Endodermal cell (in vitro differentiated cells): ENCODE results near the gene VENTX. TPM values are rescaled to one million over a fixed set of nuclear protein-coding genes. Genes with fewer than 3 reads are reported as not detected.

ENCODE experiments used
- DNase-seq: peaks from one replicate; pipeline ENCODE4 v3.0.0-alpha.2; 2017
- H3K27ac ChIP-seq: 2 replicates; pipeline ENCODE4 v1.5.1; 2013; ENCODE audit warnings: mild to moderate bottlenecking, low read depth, low read length, moderate library complexity
- H3K27me3 ChIP-seq: 2 replicates; pipeline ENCODE4 v1.6.1; 2013; ENCODE audit warnings: mild to moderate bottlenecking, low read length, moderate library complexity; ENCODE audit not compliant: insufficient read depth, control insufficient read depth, poor library complexity, severe bottlenecking
- H3K36me3 ChIP-seq: 2 replicates; pipeline ENCODE4 v1.7.0; 2013; ENCODE audit warnings: mild to moderate bottlenecking, low read length, moderate library complexity; ENCODE audit not compliant: control insufficient read depth, insufficient read depth
- H3K4me1 ChIP-seq: one replicate; pipeline ENCODE4 v1.7.0; 2013; ENCODE audit warnings: low read length; ENCODE audit not compliant: control insufficient read depth, insufficient read depth
- H3K4me3 ChIP-seq: 2 replicates; pipeline ENCODE4 v1.5.1; 2013; ENCODE audit warnings: mild to moderate bottlenecking, low read length, moderate library complexity
- H3K9ac ChIP-seq: 2 replicates; pipeline ENCODE4 v1.6.1; 2013; ENCODE audit warnings: mild to moderate bottlenecking, low read length, moderate library complexity; ENCODE audit not compliant: poor library complexity, severe bottlenecking; ENCODE audit errors: extremely low read depth
- H3K9me3 ChIP-seq: 2 replicates; pipeline ENCODE4 v1.6.1; 2013; ENCODE audit warnings: mild to moderate bottlenecking, low read length, moderate library complexity; ENCODE audit not compliant: control insufficient read depth
- H3K27ac Mint-ChIP-seq: 2 replicates; pipeline ENCODE4 v1.8.0; 2020; ENCODE audit warnings: mixed read lengths
- H3K27me3 Mint-ChIP-seq: 2 replicates; pipeline ENCODE4 v1.8.0; 2021; ENCODE audit warnings: mild to moderate bottlenecking, mixed read lengths; ENCODE audit not compliant: insufficient read depth
- H3K36me3 Mint-ChIP-seq: 2 replicates; pipeline ENCODE4 v1.8.0; 2020; ENCODE audit warnings: low read depth, mixed read lengths
- H3K4me1 Mint-ChIP-seq: 2 replicates; pipeline ENCODE4 v1.8.0; 2020; ENCODE audit warnings: mixed read lengths
- H3K4me3 Mint-ChIP-seq: 2 replicates; pipeline ENCODE4 v1.8.0; 2020; ENCODE audit warnings: mild to moderate bottlenecking, moderate library complexity, mixed read lengths
- H3K9me3 Mint-ChIP-seq: 2 replicates; pipeline ENCODE4 v1.8.0; 2020; ENCODE audit warnings: mild to moderate bottlenecking, mixed read lengths
- CTCF ChIP-seq: fragments of 200-600 bp; sonication (generic); conservative IDR thresholded peaks from 2 replicates; pipeline ENCODE4 v1.5.0; 2021; ENCODE audit warnings: antibody characterized with exemption, mild to moderate bottlenecking
- WGBS, 2 experiments: methylation state at CpG; one replicate each; pipeline versions ENCODE4 v1.1.5 to v1.1.7; 2013; ENCODE audit warnings: missing lambda C conversion rate in 2 of 2, mixed read lengths in 1 of 2; ENCODE audit not compliant: insufficient coverage in 1 of 2, insufficient read length in 1 of 2; 5-methylcytosine and 5-hydroxymethylcytosine counted together
- total RNA-seq, 2 donors: library from RNA; stranded (reverse); fragmentation: NEBNext Ultra II Directional in 1 of 2; extraction: Animal tissue kit (Norgen Biotek cat#: 25700) in 1 of 2; gene quantifications; 2 replicates in 1 of 2; 3 replicates in 1 of 2; pipeline ENCODE4 v1.2.1, GENCODE V29; 2021

The VENTX gene
- total RNA-seq, 2 donors from 2014 or later, result 5.5 to 14.2 TPM

GRCh38 chr10:133260895-133261725 is 23.5 kb downstream of the VENTX start:
- peak; percentile 65 for DNase-seq
- Mint-ChIP-seq H3K4me3 (peak overlapping the region; percentile 56), H3K4me1 (peaks cover 7% of the 10 kb centered on the region), H3K27me3 (peaks cover 42% of the 10 kb centered on the region), H3K36me3 (no peaks in the 10 kb centered on the region), H3K9me3 (no peaks in the 10 kb centered on the region), H3K27ac (no peak overlapping the region)
- Histone ChIP-seq H3K4me1 (peaks cover 3% of the 10 kb centered on the region), H3K36me3 (no peaks in the 10 kb centered on the region), H3K27ac (no peak overlapping the region), H3K4me3 (peak overlapping the region; percentile 75), H3K9me3 (no peaks in the 10 kb centered on the region), H3K27me3 (peaks cover 16% of the 10 kb centered on the region), H3K9ac (peak overlapping the region; percentile 11)
- no peak for TF ChIP-seq CTCF
- WGBS, 2 experiments, result 45 to 51% methylated on average over 16 to 47 of the region's 50 CpGs

- Histone ChIP-seq H3K27ac (no peak overlapping the region), H3K36me3 (no peaks in the 10 kb centered on the region), H3K9me3 (no peaks in the 10 kb centered on the region), H3K9ac (peak overlapping the region; percentile 11), H3K4me3 (peak overlapping the region; percentile 75), H3K27me3 (peaks cover 16% of the 10 kb centered on the region), H3K4me1 (peaks cover 3% of the 10 kb centered on the region)
- Mint-ChIP-seq H3K4me1 (peaks cover 7% of the 10 kb centered on the region), H3K27me3 (peaks cover 42% of the 10 kb centered on the region), H3K4me3 (peak overlapping the region; percentile 56), H3K9me3 (no peaks in the 10 kb centered on the region), H3K27ac (no peak overlapping the region), H3K36me3 (no peaks in the 10 kb centered on the region)
- TF ChIP-seq CTCF, result no peak
- DNase-seq, result peak; percentile 88
- 0 to 1% methylated on average over 25 to 78 of the region's 79 CpGs for WGBS, 2 experiments
Observed at GRCh38 chr10:133261726-133262325, 24.2 kb downstream of the VENTX start.

GRCh38 chr10:133262696-133263095 is 25.0 kb downstream of the VENTX start:
- Mint-ChIP-seq H3K36me3 (no peaks in the 10 kb centered on the region), H3K4me3 (peak overlapping the region; percentile 56), H3K4me1 (no peaks in the 10 kb centered on the region), H3K27ac (no peak overlapping the region), H3K9me3 (no peaks in the 10 kb centered on the region), H3K27me3 (peaks cover 40% of the 10 kb centered on the region)
- Histone ChIP-seq H3K36me3 (no peaks in the 10 kb centered on the region), H3K9me3 (no peaks in the 10 kb centered on the region), H3K27me3 (peaks cover 16% of the 10 kb centered on the region), H3K27ac (no peak overlapping the region), H3K4me3 (no peak overlapping the region), H3K9ac (no peak overlapping the region), H3K4me1 (peaks cover 3% of the 10 kb centered on the region)
- WGBS, 2 experiments, result 89 to 90% methylated on average over 11 to 14 of the region's 14 CpGs
- TF ChIP-seq CTCF, result no peak
- DNase-seq, result no peak
